Stimulated activated CD4-positive, alpha-beta T cell treated with anti-CD3 and anti-CD28 coated beads, Interleukin-2, amount 100 ng/mL, for 48 hours (primary cell): ENCODE data around the gene GCNT1.
"Not testable (repeated sequence)": the region's sequence is repeated elsewhere in the genome, so short reads cannot be mapped to it uniquely, and the experiment has no call there.

ENCODE experiments used
- DNase-seq, 2 donors: peaks; one replicate each; pipeline ENCODE4 v3.0.0-alpha.2; 2020

Gene GCNT1

DNA sequence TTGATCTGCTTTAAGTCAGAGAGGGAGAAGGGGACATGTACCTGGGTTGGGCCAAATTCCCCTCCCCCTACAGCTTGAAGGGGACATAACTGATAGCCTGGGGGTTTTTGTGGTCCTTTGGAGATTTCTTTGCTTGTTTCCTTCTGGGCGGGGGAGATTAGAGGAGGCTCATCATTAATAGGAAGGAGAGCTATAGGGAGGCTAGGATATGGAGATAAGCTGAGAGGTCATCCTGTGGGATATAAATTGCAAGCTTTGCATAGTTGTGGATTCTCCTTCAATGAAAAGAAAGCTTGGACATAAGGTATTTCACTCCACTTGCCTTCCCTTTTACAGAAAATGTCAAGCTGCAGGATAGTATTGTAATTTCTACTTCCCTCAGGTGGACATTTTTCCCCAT lies 34.5 kb downstream of the GCNT1 start:
- not testable (repeated sequence) for DNase-seq

- no peak for DNase-seq
These were observed 41.1 kb downstream of the GCNT1 start for GRCh38 chr9:76500061-76500460.

DNA sequence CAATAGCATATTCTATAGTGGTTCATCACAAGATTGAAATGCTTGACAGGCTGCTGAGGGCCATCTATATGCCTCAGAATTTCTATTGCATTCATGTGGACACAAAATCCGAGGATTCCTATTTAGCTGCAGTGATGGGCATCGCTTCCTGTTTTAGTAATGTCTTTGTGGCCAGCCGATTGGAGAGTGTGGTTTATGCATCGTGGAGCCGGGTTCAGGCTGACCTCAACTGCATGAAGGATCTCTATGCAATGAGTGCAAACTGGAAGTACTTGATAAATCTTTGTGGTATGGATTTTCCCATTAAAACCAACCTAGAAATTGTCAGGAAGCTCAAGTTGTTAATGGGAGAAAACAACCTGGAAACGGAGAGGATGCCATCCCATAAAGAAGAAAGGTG lies 43.8 kb downstream of the GCNT1 start:
- no peak for DNase-seq

- DNase-seq = no peak
These were observed 51.1 kb downstream of the GCNT1 start for GRCh38 chr9:76510041-76510440.

DNA sequence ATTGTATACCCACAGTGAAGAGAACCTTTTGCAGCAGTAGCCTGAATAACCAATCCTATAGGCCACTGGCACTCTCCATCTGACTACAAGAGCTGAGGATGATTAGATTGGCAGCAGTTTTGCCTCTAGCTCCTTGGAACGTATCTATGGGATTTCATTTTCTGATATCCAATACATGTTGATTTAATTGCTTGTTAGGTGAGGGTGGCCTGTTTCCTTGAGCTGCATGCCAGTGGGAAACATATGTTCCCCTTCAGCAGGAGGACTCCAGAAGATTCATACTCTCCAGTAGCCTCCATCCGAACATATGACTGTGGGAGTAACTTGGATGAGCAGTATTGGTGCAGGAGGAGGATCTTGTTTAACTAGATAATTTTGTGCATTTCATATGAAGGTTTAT lies 51.5 kb downstream of the GCNT1 start:
- DNase-seq = no peak

GRCh38 chr9:76512826-76513225 lies 53.8 kb downstream of the GCNT1 start:
- no peak for DNase-seq

GRCh38 chr9:76516350-76516749 lies 57.4 kb downstream of the GCNT1 start:
- DNase-seq = no peak

GRCh38 chr9:76516871-76517270 lies 57.9 kb downstream of the GCNT1 start:
- no peak for DNase-seq

DNA sequence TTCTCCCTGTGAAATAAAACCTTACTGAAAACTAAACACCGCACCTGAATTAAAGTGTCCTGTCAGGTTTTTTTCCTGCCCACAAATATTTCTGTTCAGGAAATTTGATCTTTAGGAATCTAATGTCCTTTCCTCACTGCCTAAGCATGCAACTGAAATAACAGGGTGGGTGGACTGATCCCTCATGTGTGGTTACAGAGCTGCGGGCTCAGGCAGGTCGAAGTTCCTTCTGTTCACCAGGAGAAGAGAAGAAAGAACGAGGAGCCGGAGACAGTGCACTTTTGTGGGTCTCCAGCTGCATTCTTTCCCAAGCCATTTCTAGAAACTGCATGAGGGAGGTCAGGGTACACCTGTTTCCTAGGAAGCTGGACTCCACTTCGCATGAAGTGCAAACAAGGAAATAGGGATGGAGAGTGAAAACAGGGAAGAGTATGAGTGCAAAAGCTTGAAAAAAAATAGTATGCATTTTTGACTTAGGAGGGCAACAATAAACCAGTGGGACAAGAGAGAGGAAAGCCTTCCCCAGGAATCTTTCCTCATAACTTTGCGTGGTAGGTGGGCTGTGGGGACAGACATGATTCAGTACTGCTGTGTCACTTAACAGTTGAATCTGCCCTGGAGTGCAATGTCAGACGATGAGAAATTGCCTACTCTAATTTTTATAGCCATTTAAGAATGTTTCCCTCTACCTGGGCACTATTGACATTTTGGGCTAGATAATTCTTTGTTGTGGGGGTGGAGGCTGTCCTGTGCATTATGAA lies 60.3 kb downstream of the GCNT1 start:
- no peak for DNase-seq

DNA sequence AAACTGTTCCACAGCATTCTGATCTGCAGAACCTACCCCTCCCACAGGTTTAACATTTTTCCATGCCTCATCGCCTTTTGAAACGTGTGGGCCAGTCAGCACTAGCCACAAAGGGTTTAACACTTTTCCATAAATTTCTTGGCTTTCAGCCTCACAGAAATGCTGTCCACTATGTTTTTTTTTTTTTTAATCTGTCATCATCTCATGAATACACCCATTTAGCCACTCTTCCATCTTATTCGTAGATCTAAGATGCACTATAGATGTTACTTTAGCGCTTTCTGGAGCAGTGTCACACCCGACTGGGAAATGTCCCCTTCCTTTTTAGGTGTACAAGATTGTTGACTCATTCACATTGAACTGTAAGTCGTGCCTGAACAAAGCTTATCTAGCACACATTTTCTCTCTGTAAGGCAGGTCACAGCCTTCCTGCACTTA lies 62.3 kb downstream of the GCNT1 start:
- DNase-seq = no peak

DNA sequence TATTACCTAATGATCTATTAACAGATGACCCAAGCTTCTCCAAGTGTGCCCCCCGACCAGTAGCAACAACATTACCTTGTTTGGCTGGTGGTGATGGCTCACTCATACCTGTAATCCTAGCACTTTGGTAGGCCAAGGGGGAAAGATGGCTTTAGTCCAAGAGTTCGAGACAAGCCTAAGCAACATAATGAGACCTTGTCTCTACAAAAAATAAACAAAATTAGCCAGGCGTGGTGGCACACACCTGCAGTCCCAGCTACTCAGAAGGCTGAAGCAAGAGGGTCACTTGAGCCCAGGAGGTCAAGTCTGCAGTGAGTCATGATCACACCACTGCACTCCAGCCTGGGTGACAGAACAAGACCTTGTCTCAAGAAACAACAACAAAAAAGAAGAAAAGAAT lies 62.9 kb downstream of the GCNT1 start:
- DNase-seq = no peak

DNA sequence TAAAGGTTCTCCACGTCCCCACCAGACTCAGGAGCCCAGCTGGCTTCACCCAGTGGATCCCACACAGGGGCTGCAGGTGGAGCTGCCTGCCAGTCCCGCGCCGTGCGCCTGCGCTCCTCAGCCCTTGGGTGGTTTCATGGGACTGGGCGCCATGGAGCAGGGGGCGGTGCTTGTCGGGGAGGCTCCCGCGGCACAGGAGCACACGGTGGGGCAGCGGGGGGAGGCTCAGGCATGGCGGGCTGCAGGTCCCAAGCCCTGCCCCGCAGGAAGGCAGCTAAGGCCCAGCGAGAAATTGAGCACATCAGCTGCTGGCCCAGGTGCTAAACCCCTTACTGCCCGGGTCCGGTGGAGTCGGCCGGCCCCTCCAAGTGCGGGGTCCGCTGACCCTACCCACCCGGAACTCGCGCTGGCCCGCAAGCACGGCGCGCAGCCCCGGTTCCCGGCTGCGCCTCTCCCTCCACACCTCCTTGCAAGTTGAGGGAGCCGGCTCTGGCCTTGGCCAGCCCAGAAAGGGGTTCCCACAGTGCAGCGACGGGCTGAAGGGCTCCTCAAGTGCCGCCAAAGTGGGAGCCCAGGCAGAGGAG lies 64.7 kb downstream of the GCNT1 start:
- not testable (repeated sequence) for DNase-seq

DNA sequence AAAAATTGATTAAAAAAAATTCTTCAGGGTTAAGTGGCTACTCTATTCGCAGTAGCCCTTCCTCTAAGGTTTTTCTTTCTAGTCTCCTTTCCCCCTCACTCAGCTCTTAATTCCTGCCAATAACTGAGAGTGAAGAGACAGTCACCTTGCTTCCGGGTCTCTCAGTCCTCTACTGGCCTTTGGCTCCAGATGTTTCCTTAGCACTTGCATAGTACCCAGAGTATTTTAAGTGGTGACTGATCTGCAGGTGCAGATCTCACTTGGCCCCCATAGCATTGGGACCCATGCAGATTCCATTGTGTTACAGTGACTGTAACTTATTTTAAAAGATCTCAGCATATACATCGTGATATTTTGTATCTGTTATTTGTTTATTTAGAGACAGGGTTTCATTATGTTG lies 66.2 kb downstream of the GCNT1 start:
- DNase-seq = no peak

DNA sequence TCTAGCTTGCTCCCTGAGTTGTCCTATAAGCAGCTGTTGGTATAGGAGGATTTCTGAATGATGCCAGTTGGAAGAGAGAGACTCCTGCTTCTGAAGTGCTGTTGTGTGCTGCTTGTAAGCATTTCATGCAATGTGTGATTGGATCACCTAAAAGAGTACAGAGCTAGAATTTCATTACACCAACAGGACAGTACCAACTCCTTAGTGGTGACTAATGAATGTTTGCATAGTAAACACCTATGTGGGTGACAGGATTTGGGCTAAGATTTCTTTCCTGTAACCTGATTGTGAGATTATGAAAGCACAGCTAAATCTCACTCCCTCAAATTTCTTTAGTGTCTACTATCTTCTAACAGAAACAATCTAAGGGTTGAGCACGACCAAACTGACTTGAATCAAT lies 67.0 kb downstream of the GCNT1 start:
- no peak for DNase-seq

GRCh38 chr9:76528056-76528455 lies 69.1 kb downstream of the GCNT1 start:
- DNase-seq = no peak

DNA sequence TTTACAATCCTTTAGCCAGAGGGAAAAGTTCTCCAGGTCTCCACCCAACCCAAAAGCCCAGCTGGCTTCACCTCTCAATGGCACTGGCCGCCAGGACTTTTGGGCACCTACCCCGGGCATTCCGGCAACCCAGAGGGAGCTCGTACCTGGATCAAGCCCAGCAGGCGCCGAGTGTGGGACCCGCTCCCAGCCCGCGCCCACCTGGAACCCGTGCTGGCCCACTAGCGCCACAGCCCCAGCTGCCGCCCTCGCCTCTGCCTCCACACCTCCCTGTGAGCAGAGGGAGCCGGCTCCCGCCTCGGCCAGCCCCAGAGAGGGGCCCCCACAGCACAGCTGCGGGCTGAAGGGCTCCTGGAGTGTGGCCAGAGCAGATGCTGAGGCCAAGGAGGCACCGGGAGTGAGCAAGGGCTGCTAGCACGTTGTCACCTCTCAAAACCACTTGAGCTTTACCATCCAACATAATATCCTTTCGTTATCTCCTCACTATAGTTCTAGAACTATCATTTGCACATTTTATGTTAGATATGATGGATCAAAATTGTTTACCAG lies 69.7 kb downstream of the GCNT1 start:
- DNase-seq = no peak

DNA sequence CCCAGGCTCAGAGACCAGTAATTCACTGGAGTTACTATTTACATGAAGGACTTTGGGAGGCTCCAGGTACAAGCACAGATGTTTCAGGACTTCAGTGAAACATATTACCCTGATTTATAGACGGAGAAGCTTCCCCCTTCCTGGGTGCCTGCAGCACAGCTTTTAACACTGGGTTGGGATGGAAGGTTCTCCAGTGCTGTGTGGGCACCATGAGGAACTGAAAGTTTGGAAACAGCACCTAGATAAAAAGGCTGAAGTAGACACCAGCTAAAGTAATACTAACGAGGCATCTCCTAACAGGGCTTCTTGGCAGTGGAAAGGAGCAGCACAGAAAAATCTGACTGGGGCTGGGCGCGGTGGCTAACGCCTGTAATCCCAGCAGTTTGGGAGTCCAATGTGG lies 70.7 kb downstream of the GCNT1 start:
- no peak for DNase-seq

GRCh38 chr9:76530458-76531110 lies 71.6 kb downstream of the GCNT1 start:
- no peak for DNase-seq

- DNase-seq = no peak
These were observed 72.3 kb downstream of the GCNT1 start for GRCh38 chr9:76531231-76531780.

DNA sequence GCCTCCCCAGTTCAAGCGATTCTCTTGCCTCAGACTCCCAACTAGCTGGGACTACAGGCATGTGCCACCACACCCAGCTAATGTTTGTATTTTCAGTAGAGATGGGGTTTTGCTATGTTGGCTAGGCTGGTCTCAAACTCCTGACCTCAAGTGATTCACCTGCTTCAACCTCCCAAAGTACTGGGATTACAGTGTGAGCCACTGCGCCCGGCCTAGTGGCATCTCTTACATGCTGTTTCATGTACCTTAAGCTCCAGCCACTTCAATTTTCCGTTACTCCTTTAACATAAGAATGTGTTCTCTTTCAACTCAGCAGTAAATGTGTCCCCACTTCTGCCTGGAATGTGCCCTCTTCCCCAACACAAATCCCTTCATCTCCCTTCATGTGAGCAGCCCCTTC lies 73.9 kb downstream of the GCNT1 start:
- not testable (repeated sequence) for DNase-seq

GRCh38 chr9:76534026-76534425 lies 75.0 kb downstream of the GCNT1 start:
- no peak for DNase-seq

GRCh38 chr9:76537150-76537646 lies 78.2 kb downstream of the GCNT1 start:
- DNase-seq = no peak

GRCh38 chr9:76539180-76539579 lies 80.2 kb downstream of the GCNT1 start:
- no peak for DNase-seq

DNA sequence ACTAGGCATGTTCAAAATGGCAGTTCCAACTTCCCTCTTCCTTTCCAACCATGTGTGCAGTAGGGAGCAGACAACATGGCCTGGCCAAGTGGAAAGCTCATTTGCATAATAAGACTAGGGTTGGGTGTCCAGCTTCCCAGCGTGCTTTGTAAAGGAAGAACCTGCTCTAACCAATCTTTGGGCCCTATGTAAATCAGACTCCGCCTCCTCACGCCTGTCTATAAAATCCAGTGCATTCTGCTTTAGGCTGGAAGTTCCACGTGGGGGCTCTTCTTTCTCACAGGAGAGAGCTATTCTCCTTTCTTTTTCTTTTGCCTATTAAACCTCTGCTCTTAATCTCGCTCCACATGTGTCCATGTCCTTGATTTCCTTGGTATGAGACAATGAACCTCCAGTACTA lies 83.4 kb downstream of the GCNT1 start:
- no peak for DNase-seq
